ENCODE results near the gene NGEF. TPM values are rescaled to one million over a fixed set of nuclear protein-coding genes. Genes with fewer than 3 reads are reported as not detected.

The NGEF gene
- total RNA-seq, 1 experiment from 2014 or later, result 1.9 TPM

DNA sequence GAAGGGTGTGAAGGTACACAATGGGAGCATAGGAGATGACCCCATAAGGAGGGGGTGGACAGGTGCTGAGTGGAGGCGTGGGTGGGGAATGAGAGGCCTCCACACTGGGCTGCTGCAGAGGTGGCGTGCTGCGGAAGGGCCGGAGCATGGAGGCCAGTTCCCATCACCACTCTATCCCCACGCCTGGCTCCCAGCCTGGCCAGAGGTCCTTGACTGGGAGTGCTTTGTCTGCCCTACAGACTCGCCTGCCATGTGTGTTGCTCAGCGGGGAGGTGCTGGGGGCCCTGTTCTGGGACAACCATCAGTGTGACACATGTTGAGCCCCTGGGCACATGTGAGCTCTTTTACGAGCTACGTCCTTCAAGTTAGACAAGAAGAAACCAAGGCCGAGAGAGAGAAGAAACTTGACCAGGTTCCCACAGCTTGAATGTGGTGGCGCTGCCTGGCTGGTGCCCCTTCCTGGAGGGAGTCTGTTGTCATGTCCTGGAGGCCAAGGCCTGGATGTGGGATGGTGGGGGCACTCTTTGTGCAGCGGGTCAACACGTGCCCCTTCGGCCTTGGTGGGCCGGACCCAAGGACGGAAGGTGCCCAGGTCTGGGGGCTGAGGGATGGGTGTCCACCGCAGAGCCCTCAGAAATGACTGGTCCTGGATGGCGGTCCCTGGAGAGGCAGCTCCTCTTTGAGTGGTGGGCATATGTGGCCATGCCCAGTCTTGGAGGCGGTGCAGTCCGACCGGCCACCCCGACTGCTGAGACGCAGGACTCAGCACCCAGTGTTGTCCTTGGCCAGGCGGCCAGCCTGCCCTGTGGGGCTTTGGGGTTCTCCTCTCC is 45.9 kb upstream of the NGEF start:
- H3K4me3 Mint-ChIP-seq, result no peak overlapping the region
- Histone ChIP-seq H4K8ac (replicated peaks; ENCODE audit: insufficient read length, low read depth, low read length) (no peak overlapping the region), H3K4me2 (ENCODE audit: insufficient read depth, insufficient read length, low read length) (no peak overlapping the region), H3K18ac (ENCODE audit: insufficient read length, low read depth, low read length) (no peak overlapping the region), H3K27me3 (ENCODE audit: insufficient read depth, low read length) (no peaks in the 10 kb centered on the region), H3K4ac (ENCODE audit: low read depth, low read length) (no peak overlapping the region), H4K20me1 (ENCODE audit: control insufficient read depth, insufficient read depth, insufficient read length) (no peaks in the 10 kb centered on the region), H4K91ac (ENCODE audit: insufficient read length, low read depth, low read length) (no peak overlapping the region), H3K23me2 (ENCODE audit: insufficient read length, low read depth, low read length, poor library complexity, severe bottlenecking) (no peaks in the 10 kb centered on the region), H2BK20ac (ENCODE audit: low read depth, low read length, poor library complexity, severe bottlenecking) (no peak overlapping the region), H3T11ph (ENCODE audit: low read length) (no peak overlapping the region), H2BK5ac (ENCODE audit: insufficient read length, low read length) (no peak overlapping the region), H3K79me1 (ENCODE audit: insufficient read depth, low read depth, low read length, poor library complexity, severe bottlenecking) (no peaks in the 10 kb centered on the region), H2AFZ (ENCODE audit: low read length) (no peak overlapping the region), H3K4me1 (ENCODE audit: insufficient read depth, low read length) (no peaks in the 10 kb centered on the region), H2BK15ac (ENCODE audit: low read depth, low read length) (no peak overlapping the region), H2BK120ac (ENCODE audit: low read depth, low read length, poor library complexity, severe bottlenecking) (no peak overlapping the region), H3K9me3 (ENCODE audit: control insufficient read depth, low read depth, low read length) (no peaks in the 10 kb centered on the region), H2AK5ac (ENCODE audit: insufficient read length, low read length) (no peak overlapping the region), H3K23ac (ENCODE audit: insufficient read length, low read depth, low read length) (no peak overlapping the region), H3K9ac (ENCODE audit: extremely low read depth, insufficient read length, low read length) (no peak overlapping the region), H3K27ac (ENCODE audit: insufficient read length, low read depth, low read length) (no peak overlapping the region), H3K79me2 (ENCODE audit: insufficient read depth, low read length) (no peaks in the 10 kb centered on the region), H3K14ac (ENCODE audit: insufficient read depth, low read length) (no peak overlapping the region; the same call in 1 of the 2 replicates), H3K56ac (ENCODE audit: insufficient read length, low read depth, low read length) (no peak overlapping the region), H2BK12ac (ENCODE audit: insufficient read length, low read depth, low read length) (no peak overlapping the region), H4K5ac (ENCODE audit: insufficient read length, low read depth, low read length) (no peak overlapping the region)
- H3K9me3 Mint-ChIP-seq, result no peaks in the 10 kb centered on the region; a peak in 1 of 5 replicates
- TF ChIP-seq, protein P1, sequence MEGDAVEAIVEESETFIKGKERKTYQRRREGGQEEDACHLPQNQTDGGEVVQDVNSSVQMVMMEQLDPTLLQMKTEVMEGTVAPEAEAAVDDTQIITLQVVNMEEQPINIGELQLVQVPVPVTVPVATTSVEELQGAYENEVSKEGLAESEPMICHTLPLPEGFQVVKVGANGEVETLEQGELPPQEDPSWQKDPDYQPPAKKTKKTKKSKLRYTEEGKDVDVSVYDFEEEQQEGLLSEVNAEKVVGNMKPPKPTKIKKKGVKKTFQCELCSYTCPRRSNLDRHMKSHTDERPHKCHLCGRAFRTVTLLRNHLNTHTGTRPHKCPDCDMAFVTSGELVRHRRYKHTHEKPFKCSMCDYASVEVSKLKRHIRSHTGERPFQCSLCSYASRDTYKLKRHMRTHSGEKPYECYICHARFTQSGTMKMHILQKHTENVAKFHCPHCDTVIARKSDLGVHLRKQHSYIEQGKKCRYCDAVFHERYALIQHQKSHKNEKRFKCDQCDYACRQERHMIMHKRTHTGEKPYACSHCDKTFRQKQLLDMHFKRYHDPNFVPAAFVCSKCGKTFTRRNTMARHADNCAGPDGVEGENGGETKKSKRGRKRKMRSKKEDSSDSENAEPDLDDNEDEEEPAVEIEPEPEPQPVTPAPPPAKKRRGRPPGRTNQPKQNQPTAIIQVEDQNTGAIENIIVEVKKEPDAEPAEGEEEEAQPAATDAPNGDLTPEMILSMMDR (conservative IDR thresholded peaks at IDR 0.05), result no peak
- H3K27ac Mint-ChIP-seq, result peak overlapping the region in 1 of 3 experiments; percentile 78; a peak in 2 of 7 replicates
- WGBS (ENCODE audit: extremely low coverage, insufficient read length, low lambda C conversion rate), result no CpG with 5 or more reads among the region's 24 CpGs
- DNase-seq, result no peak
- H3K27me3 Mint-ChIP-seq (ENCODE audit: low read depth), result peaks cover 15% of the 10 kb centered on the region
- H3K4me1 Mint-ChIP-seq, result peaks cover 19 to 27% of the 10 kb centered on the region in 2 experiments
- H3K36me3 Mint-ChIP-seq (ENCODE audit: insufficient read depth in 1 of 3, low read depth in 3 of 3), result no peaks in the 10 kb centered on the region

All from H9 (cell line).